GM13976 (cell line): ENCODE measurements around the gene ANAPC10.

Experiments used
- DNase-seq: peaks from one replicate; pipeline ENCODE4 v3.0.0; 2012; ENCODE audit warnings: low spot score
- in situ Hi-C: fragments of 300-500 bp; cut with MboI; formaldehyde crosslinking; loops from one replicate; pipeline ENCODE4 v1.12.0; 2022; ENCODE audit warnings: low sequenced_read_pairs, mixed read lengths, inconsistent platforms; ENCODE audit not compliant: unreplicated experiment
- TF ChIP-seq, protein P1 (sequence below): IDR thresholded peaks from 2 replicates; pipeline ENCODE4 v1.5.1; 2012; ENCODE audit warnings: borderline replicate concordance, mild to moderate bottlenecking; ENCODE audit not compliant: insufficient read depth; ENCODE audit errors: extremely low read depth, missing control alignments, control extremely low read depth

The ANAPC10 gene

GRCh38 chr4:145097331-145097820, 620 bp downstream of the ANAPC10 start:
- in situ Hi-C loops = no loop called here
- no peak for DNase-seq
- TF ChIP-seq, protein P1, sequence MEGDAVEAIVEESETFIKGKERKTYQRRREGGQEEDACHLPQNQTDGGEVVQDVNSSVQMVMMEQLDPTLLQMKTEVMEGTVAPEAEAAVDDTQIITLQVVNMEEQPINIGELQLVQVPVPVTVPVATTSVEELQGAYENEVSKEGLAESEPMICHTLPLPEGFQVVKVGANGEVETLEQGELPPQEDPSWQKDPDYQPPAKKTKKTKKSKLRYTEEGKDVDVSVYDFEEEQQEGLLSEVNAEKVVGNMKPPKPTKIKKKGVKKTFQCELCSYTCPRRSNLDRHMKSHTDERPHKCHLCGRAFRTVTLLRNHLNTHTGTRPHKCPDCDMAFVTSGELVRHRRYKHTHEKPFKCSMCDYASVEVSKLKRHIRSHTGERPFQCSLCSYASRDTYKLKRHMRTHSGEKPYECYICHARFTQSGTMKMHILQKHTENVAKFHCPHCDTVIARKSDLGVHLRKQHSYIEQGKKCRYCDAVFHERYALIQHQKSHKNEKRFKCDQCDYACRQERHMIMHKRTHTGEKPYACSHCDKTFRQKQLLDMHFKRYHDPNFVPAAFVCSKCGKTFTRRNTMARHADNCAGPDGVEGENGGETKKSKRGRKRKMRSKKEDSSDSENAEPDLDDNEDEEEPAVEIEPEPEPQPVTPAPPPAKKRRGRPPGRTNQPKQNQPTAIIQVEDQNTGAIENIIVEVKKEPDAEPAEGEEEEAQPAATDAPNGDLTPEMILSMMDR = no peak

DNA sequence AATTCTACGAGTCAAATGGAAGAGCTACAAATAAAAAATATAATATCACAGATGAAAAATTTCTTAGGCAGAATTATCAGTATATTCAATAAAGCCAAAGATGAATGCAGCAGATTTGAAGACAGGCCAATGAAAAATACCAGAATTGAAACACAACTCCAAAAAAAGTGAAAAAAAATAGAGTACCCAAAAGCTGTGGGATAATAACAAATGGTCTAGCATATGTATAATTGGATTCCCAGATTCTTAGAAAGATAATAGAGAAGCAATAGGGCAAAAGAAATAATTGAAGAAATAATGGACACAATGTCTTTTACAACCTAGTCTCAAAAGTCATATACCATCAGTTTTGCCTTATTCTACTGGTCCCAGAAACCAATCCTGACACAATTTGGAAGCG, 4.4 kb downstream of the ANAPC10 start:
- in situ Hi-C loops = no loop called here
- TF ChIP-seq, protein P1 = no peak
- no peak for DNase-seq

GRCh38 chr4:145090380-145090779, 7.6 kb downstream of the ANAPC10 start:
- TF ChIP-seq, protein P1 = no peak
- no peak for DNase-seq
- in situ Hi-C loops = no loop called here

DNA sequence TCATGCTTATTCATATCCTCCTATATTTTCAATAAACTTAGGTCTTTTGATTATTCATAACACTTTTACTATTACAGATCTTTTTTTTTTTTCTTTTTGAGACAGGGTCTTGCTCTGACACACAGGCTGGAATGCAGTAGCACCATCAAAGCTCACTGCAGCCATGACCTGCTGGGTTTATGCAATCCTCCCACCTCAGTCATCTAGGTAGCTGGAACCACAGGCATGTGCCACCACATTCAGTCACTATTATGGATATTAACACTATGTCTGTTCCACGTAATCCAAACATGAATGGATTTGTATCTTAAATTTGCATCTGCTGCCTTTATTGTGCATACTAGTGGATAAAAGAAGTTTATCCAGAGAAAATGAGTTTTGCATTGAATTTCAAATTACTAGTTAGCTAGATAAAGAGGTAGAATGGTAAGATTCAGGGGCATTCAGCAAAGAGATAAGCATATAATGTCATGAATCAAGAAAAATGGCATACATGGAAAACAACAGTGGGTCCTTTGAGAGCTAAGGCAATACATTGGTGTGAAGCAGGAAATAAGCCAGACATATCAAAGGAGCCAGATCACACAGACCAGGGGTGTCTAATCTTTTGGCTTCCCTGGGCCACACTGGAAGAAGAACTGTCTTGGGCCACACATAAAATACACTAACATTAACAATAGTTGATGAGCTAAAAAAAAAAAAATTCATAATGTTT, 13.9 kb downstream of the ANAPC10 start:
- no peak for DNase-seq

GRCh38 chr4:145081756-145082155, 16.2 kb downstream of the ANAPC10 start:
- TF ChIP-seq, protein P1 = no peak
- no peak for DNase-seq
- in situ Hi-C loops = no loop called here

More for the DNA sequence above, 13.9 kb downstream of the ANAPC10 start:
- in situ Hi-C loops = no loop called here
- TF ChIP-seq, protein P1 = no peak

GRCh38 chr4:145076469-145076855, 21.5 kb downstream of the ANAPC10 start:
- in situ Hi-C loops = no loop called here
- TF ChIP-seq, protein P1 = no peak
- DNase-seq = no peak
